HEK293 (cell line): Measurements from ENCODE around the gene POLR3GL.

Source experiments
- BCL11A ChIP-seq: fragments of 450-650 bp; formaldehyde crosslinking; IDR thresholded peaks from 2 replicates; pipeline ENCODE4 v1.5.1; 2016; ENCODE audit warnings: low read depth, missing biosample characterization, missing genetic modification characterization
- BCL6B ChIP-seq: fragments of 450-650 bp; formaldehyde crosslinking; IDR thresholded peaks from 2 replicates; pipeline ENCODE4 v1.5.1; 2017; ENCODE audit warnings: missing biosample characterization, missing genetic modification characterization
- EGR2 ChIP-seq: fragments of 450-650 bp; formaldehyde crosslinking; IDR thresholded peaks from 2 replicates; pipeline ENCODE4 v1.5.1; 2016; ENCODE audit warnings: low read depth, missing biosample characterization, missing genetic modification characterization
- FEZF1 ChIP-seq: fragments of 450-650 bp; formaldehyde crosslinking; IDR thresholded peaks from 2 replicates; pipeline ENCODE4 v1.5.1; 2016; ENCODE audit warnings: missing biosample characterization, missing genetic modification characterization
- GLIS1 ChIP-seq: fragments of 450-650 bp; formaldehyde crosslinking; IDR thresholded peaks from 2 replicates; pipeline ENCODE4 v1.5.1; 2016; ENCODE audit warnings: missing biosample characterization, missing genetic modification characterization
- KLF9 ChIP-seq: fragments of 450-650 bp; formaldehyde crosslinking; IDR thresholded peaks from 2 replicates; pipeline ENCODE4 v1.5.1; 2016; ENCODE audit warnings: missing biosample characterization, missing genetic modification characterization, low read depth
- MZF1 ChIP-seq: fragments of 450-650 bp; formaldehyde crosslinking; IDR thresholded peaks from 2 replicates; pipeline ENCODE4 v1.5.1; 2017; ENCODE audit warnings: missing biosample characterization, missing genetic modification characterization, borderline replicate concordance
- PATZ1 ChIP-seq: fragments of 450-650 bp; formaldehyde crosslinking; IDR thresholded peaks from 2 replicates; pipeline ENCODE4 v1.5.1; 2016; ENCODE audit warnings: missing biosample characterization, missing genetic modification characterization
- PBX3 ChIP-seq: sonication (generic); formaldehyde crosslinking; IDR thresholded peaks from 2 replicates; pipeline ENCODE4 v1.8.1; 2022; ENCODE audit warnings: mild to moderate bottlenecking, moderate library complexity, missing genetic modification reagents
- REPIN1 ChIP-seq: fragments of 450-650 bp; formaldehyde crosslinking; IDR thresholded peaks from 2 replicates; pipeline ENCODE4 v1.5.1; 2017; ENCODE audit warnings: missing biosample characterization, missing genetic modification characterization, low read depth
- SCRT2 ChIP-seq: fragments of 450-650 bp; formaldehyde crosslinking; IDR thresholded peaks from 2 replicates; pipeline ENCODE4 v1.5.1; 2016; ENCODE audit warnings: missing biosample characterization, missing genetic modification characterization
- ZFP37 ChIP-seq: fragments of 450-650 bp; formaldehyde crosslinking; IDR thresholded peaks from 2 replicates; pipeline ENCODE4 v1.5.1; 2016; ENCODE audit warnings: missing biosample characterization, missing genetic modification characterization
- ZNF10 ChIP-seq: fragments of 450-650 bp; formaldehyde crosslinking; IDR thresholded peaks from 2 replicates; pipeline ENCODE4 v1.5.1; 2017; ENCODE audit warnings: missing biosample characterization, missing genetic modification characterization
- ZNF221 ChIP-seq: fragments of 450-650 bp; formaldehyde crosslinking; IDR thresholded peaks from 2 replicates; pipeline ENCODE4 v1.5.1; 2017; ENCODE audit warnings: missing biosample characterization, missing genetic modification characterization, borderline replicate concordance
- ZNF23 ChIP-seq: fragments of 450-650 bp; formaldehyde crosslinking; IDR thresholded peaks from 2 replicates; pipeline ENCODE4 v1.5.1; 2016; ENCODE audit warnings: missing biosample characterization, missing genetic modification characterization, borderline replicate concordance
- ZNF311 ChIP-seq: fragments of 450-650 bp; formaldehyde crosslinking; IDR thresholded peaks from 2 replicates; pipeline ENCODE4 v1.5.1; 2017; ENCODE audit warnings: missing biosample characterization, missing genetic modification characterization, borderline replicate concordance
- ZNF354C ChIP-seq: fragments of 450-650 bp; formaldehyde crosslinking; IDR thresholded peaks from 2 replicates; pipeline ENCODE4 v1.5.1; 2016; ENCODE audit warnings: missing biosample characterization, missing genetic modification characterization, low read depth, borderline replicate concordance
- ZNF416 ChIP-seq: fragments of 450-650 bp; formaldehyde crosslinking; IDR thresholded peaks from 2 replicates; pipeline ENCODE4 v1.5.1; 2016; ENCODE audit warnings: missing biosample characterization, missing genetic modification characterization
- ZNF426 ChIP-seq: fragments of 450-650 bp; formaldehyde crosslinking; IDR thresholded peaks from 2 replicates; pipeline ENCODE4 v1.5.1; 2017; ENCODE audit warnings: missing biosample characterization, missing genetic modification characterization, mild to moderate bottlenecking, inconsistent platforms, moderate library complexity
- ZNF449 ChIP-seq: fragments of 450-650 bp; formaldehyde crosslinking; IDR thresholded peaks from 2 replicates; pipeline ENCODE4 v1.5.1; 2017; ENCODE audit warnings: missing biosample characterization, mild to moderate bottlenecking, missing genetic modification characterization, moderate library complexity
- ZNF501 ChIP-seq: fragments of 450-650 bp; formaldehyde crosslinking; IDR thresholded peaks from 2 replicates; pipeline ENCODE4 v1.5.1; 2016; ENCODE audit warnings: missing biosample characterization, missing genetic modification characterization
- ZNF626 ChIP-seq: fragments of 450-650 bp; sonication (Bioruptor Pico); formaldehyde crosslinking; IDR thresholded peaks from 2 replicates; pipeline ENCODE4 v1.5.1; 2018; ENCODE audit warnings: missing biosample characterization, missing genetic modification characterization, inconsistent platforms
- ZNF645 ChIP-seq: fragments of 450-650 bp; formaldehyde crosslinking; IDR thresholded peaks from 2 replicates; pipeline ENCODE4; 2016; ENCODE audit warnings: missing biosample characterization, missing genetic modification characterization
- ZNF785 ChIP-seq: fragments of 450-650 bp; formaldehyde crosslinking; IDR thresholded peaks from 2 replicates; pipeline ENCODE4 v1.5.1; 2016; ENCODE audit warnings: missing biosample characterization, missing genetic modification characterization

POLR3GL gene

GRCh38 chr1:145964328-145965118, at the start of gene POLR3GL, which contains the start of gene ANKRD34A (continued):
- no peak for TF ChIP-seq BCL11A (tag by site-specific recombination)
- 0 out of 2 replicates have a peak, but pooled peaks have one; percentile 26 for TF ChIP-seq PATZ1 (tag by site-specific recombination)
- no peak for TF ChIP-seq BCL6B (tag by site-specific recombination)
- TF ChIP-seq REPIN1 (tag by site-specific recombination) = no peak
- no peak for TF ChIP-seq EGR2 (tag by site-specific recombination)
- TF ChIP-seq ZNF311 = no peak
- no peak for TF ChIP-seq GLIS1 (tag by site-specific recombination)
- no peak for TF ChIP-seq ZNF10 (tag by site-specific recombination)
- no peak for TF ChIP-seq PBX3 (CRISPR knock-in tag)
- TF ChIP-seq ZNF449 (tag by site-specific recombination) = peak; percentile 99
- no peak for TF ChIP-seq ZNF221 (tag by site-specific recombination)
- no peak for TF ChIP-seq ZNF426 (tag by site-specific recombination)
- TF ChIP-seq ZNF645 (tag by site-specific recombination) = no peak
- TF ChIP-seq FEZF1 (tag by site-specific recombination) = peak; percentile 25; the same call in 1 of the 2 replicates
- TF ChIP-seq ZNF416 (tag by site-specific recombination) = no peak
- TF ChIP-seq ZNF626 (tag by site-specific recombination) = no peak
- TF ChIP-seq KLF9 = peak; percentile 53
- TF ChIP-seq SCRT2 (tag by site-specific recombination) = no peak
- no peak for TF ChIP-seq ZNF23
- TF ChIP-seq ZNF501 (tag by site-specific recombination) = peak; percentile 78; the same call in 1 of the 2 replicates
- 0 out of 2 replicates have a peak, but pooled peaks have one; percentile 12 for TF ChIP-seq MZF1
- no peak for TF ChIP-seq ZNF785 (tag by site-specific recombination)
- TF ChIP-seq ZNF354C (tag by site-specific recombination) = no peak
- TF ChIP-seq ZFP37 (tag by site-specific recombination) = no peak
